NCI-H510A treated with DMSO at 0.1 percent for 48 hours (cell line): ENCODE data around the gene ATP5PO.
"Not testable (repeated sequence)": the region's sequence is repeated elsewhere in the genome, so short reads cannot be mapped to it uniquely, and the experiment has no call there.

Experiments
- DNase-seq: peaks from one replicate; lab custom pipeline; 2025; lab: John Stamatoyannopoulos, UW

ATP5PO gene

DNA sequence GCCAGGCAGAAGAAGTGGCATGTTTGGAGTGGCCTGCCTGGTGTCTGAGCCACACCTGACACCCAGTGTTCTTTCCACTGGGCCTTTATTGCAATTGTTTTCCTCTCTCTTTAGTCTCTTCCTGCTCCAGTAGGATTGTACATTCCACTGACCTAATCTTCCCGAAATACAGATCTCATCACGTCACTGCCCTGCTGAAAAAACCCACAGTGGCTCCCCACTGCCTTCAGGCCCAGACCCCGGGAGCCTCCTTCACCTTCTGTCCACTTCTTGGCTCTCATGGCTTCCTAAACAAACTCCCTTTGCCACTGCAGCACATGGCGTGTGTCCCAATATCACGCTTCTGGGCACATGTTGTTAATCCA is 25.3 kb upstream of the ATP5PO start:
- DNase-seq: no peak

DNA sequence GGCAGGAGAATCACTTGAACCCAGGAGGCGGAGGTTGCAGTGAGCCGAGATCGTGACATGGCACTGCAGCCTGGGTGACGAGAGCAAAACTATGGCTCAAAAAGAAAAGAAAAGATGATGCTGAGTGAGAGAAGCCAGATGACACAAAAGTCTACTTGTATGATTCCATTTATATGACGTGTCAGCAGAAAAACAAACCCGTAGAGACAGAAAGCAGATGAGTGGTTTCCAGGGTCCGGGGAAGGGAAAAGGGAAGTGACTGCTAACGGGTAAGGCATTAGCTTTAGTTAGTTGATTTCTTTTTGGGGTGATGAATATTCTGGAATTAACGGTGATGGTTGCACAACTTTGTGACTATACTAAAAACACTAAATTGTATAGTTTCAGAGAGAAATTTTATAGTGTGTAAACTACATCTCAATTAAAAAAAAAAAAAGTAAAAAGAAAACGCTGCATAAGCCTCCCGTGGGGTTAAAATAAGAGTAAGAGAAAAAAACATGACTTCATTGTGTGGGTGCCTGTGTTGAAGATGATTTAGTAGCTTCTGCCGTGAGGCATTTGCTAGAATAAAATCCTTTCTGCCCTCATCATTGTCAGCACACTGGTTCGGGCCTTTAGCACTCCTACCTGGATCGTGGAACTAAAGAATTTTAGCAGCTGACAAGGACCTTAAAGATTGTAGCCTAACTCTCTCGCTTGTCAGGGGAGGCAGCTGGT is 24.7 kb upstream of the ATP5PO start:
- no peak for DNase-seq

DNA sequence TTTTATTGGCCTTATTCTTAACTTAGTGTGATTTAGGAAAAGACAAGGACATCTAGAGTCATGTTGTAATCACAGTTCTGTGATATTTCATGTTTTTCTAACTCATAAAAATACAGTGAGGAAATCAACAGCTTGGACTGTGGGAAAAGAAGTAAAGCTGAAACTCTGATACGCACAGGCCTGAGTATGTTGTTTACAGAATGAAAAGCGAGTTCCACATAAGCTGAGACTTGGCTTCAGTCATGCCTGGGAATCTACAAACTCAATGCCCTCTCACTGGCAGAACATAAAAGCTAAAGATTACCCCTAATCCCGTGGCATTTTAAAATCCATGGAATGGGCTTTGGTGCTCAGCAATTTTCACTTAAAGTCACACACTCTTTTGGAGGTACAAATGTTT is 23.6 kb upstream of the ATP5PO start:
- no peak for DNase-seq

DNA sequence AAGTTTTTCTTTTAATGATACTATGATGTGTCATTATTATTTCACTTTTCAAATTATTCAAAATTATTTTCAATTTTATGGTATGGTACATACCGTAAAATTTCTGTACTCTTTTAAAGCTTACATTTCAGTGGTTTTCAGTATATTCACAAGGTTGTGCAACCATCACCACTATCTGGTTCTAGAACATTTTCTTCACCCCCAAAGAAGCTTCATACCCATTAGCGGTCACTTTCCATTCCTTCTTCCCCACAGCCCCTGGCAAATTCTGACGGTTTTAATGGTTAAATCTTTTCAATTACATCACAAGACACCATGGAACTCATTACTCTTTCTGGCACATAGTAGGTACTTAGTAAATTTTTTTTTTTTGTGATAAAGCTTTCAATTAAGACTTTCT is 22.8 kb upstream of the ATP5PO start:
- DNase-seq: no peak

DNA sequence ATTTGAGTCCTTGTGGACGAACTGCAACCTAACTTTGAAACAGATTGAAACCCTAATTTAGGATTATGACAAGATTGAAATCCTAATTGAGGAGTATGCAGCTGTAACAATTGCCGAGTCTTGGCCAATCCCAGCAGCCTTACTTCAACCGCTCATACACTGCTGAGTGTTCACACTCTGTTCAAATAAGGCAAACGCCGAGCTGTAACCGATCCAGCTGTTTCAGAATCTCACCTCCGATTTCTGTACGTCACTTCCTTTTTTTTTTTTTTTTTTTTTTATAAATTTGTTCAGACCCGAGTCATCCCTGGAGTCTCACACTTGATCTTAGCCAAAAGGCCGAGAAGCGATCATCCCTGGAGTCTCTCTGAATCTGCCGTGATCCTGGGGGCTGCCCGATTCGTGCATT is 22.3 kb upstream of the ATP5PO start:
- no peak for DNase-seq

DNA sequence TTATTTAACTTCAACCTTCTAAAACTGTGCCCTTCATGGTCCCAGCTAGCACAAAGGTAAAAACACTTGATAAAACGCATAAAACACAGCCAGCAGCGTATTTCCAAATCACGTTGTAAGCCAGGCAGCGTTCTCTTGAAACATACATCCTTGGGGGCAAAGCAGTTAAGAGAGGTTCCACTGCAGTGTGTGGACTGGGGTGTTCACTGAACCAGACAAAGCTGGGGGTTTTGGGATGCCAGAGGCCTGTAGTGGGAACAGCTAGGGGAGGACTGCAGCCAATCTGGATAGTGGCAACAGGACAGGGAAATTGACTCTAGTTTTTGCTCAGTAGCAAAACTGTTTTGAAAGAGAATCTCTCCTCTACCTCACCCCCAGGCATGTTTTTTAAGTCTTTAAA is 21.5 kb upstream of the ATP5PO start:
- DNase-seq: no peak

DNA sequence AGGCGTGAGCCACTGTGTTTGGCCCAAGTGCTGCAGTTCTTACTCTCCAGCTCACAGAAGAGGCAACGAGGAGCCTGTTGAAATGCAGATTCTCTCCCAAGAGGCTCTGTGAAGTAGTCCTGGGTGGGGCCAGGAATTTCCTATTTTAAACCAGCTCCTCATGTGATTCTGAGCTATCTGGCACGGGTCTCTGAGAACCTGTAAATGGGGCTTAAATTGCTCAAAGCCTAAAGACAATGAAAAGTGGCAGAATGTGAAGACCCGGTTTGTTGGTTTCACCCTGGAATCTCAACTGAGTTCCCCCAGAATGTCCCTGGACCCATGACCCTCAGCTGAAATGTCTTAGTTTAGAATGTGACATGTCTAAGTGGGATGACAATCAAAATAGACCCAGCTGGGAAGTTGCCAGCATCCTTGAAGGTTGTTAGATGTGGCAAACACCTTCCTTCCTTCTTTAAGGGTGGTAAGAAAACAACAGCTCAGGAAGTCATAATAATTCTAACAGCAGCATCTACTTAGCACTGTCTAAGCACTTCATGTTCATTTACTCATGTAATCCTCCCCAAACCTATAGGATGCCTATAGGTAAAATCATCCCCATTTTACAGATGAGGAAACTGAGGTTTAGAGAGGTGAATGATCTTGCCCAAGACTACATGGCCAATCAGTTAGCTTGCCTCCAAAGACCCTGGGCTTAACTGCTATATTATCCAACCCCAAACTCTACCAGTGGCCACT is 20.9 kb upstream of the ATP5PO start:
- DNase-seq: no peak

DNA sequence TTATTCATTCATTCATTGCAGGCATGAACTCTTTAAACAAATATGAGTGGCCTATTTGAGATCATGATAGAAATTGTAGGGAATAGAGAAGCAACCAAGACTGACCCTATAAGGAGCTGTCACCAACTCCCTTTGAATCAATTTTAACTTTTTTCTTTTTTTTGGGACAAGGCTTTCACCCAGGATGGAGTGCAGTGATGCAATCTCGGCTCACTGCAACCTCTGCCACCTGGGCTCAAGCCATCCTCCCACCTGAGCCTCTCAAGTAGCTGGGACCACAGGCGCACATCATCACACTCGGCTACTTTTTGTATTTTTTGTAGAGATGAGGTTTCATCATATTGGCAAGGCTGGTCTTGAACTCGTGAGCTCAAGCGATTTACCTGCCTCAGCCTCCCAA is 17.1 kb upstream of the ATP5PO start:
- DNase-seq: no peak

DNA sequence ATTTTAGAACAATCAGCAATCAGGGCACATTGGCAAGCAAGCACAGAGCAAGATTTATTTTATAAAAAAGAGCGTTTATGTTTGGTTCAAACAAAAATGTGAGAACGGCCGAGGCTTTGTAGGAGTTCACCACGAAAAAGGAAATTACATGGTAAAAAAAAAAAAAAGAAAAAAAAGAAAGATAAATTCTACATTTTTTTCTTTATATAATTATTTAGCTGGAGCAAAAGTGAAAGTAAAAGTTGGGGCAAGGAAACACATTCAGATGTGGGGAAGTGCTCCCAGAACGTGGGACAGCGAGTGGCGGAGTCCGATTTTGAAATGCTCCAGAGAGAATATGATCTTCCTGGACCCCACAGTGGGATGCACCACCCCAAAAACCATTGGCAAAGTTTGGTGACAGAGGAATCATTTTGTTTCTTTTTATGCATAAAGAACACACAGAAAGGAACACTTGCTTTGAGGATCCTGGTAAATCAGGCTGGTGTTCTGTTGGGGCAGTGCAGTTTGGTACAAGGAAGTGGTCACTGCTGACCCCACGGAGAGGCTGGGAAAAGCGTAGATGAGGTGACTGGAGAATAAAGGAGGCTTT is 16.3 kb upstream of the ATP5PO start:
- DNase-seq: no peak

DNA sequence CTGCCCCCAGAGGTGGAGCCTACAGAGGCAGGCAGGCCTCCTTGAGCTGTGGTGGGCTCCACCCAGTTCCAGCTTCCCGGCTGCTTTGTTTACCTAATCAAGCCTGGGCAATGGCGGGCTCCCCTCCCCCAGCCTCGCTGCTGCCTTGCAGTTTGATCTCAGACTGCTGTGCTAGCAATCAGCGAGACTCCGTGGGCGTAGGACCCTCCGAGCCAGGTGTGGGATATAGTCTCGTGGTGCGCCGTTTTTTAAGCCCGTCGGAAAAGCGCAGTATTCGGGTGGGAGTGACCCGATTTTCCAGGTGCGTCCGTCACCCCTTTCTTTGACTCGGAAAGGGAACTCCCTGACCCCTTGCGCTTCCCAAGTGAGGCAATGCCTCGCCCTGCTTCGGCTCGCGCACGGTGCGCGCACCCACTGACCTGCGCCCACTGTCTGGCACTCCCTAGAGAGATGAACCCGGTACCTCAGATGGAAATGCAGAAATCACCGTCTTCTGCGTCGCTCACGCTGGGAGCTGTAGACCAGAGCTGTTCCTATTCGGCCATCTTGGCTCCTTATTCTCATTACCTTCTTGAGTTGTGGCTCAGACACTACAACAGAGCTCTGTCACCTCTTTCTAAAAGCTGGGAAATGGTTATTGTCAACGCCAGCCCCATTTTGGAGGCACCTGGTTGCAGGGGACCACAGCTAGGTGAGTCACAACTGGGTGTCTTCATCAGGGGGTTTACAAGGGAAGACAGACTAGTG is 15.6 kb upstream of the ATP5PO start:
- DNase-seq: peak; percentile 48

DNA sequence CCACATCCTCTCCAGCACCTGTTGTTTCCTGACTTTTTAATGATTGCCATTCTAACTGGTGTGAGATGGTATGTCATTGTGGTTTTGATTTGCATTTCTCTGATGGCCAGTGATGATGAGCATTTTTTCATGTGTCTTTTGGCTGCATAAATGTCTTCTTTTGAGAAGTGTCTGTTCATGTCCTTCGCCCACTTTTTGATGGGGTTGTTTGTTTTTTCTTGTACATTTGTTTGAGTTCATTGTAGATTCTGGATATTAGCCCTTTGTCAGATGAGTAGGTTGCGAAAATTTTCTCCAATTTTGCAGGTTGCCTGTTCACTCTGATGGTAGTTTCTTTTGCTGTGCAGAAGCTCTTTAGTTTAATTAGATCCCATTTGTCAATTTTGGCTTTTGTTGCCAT is 10.6 kb upstream of the ATP5PO start:
- DNase-seq: not testable (repeated sequence)

DNA sequence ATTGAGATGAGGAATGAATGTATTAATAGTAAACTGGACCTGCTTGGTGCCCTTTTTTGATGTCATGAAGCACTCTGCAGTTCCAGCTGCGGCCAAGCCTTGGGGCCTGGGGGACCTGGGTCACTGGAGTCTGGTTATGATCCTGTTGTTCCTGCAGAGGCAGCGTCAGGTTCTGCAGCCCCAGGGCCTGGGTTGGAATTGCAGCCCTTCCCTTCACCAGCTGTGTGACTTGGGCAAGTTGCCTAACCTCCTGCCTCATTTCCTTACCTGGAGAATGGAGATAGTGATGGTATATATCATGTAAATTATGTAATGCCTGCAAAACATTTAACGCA is 9.1 kb upstream of the ATP5PO start:
- no peak for DNase-seq

DNA sequence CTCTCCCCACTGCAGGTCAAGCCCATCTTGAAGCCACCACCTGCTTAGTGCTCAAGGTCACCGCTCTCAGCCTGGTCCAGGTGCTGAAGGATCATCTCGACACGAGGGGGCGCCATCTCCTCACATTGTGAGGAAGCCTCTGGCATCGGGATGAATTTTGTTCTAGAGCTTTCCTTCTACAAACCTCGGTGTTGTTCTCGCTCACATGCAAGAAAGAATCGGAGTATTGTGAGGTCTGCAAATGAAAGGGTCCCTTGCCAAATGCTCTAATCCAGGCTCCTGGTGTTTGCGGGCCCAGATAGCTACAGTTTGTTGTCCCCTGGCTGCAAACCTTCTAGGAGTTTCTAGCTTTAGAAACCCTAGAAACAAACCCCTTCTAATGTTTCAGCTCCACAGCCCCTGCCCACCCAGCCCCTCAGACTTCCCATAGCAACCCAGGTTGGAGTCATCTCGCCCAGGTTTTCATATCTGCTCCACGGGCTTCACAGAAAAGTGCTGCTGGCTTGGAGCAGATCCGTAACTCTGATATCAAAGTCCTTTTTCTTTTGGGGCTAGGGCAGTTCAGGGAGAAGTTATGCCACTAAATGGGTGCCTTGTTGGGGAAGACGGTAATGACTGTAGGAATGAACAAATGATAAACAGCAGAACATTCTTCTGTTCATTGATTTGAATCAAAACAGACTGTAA is 8.6 kb upstream of the ATP5PO start:
- peak; percentile 91 for DNase-seq

DNA sequence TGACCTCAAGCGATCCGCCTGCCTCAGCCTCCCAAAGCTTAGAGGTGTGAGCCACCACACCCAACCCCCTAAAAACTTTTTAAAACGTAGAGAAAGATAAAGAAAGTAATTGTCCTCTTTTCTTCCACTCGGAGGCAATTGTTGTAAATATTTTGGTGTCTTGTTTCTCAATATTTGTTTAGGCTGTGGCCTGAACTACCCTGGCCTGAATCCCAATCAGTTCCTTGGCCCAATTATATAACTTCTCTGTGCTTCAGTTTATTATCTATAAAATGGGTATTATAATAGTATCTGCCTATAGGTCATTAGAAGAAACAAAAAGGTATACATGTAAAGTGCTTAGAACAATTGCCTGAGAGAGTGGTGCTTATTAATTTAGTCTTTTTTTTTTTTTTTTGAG is 1.8 kb upstream of the ATP5PO start:
- DNase-seq: no peak

DNA sequence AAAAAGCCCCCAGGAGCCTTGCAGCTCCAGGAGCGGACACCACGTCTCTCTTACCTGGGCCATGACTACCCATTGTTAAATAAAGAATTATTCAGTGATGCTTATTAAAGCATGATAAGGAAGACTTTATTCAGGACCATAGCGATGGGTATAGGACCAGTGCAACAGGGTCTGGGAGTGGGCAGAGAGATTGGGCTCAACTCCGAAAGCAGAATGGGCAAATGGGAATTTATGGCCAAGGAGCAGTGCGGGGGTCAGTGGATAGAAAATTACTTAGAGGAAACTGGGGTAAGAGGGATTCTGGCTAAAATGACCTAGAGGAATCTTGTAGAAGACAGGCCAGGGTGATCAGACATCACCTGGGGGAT is 580 bp upstream of the ATP5PO start:
- DNase-seq: peak; percentile 46

DNA sequence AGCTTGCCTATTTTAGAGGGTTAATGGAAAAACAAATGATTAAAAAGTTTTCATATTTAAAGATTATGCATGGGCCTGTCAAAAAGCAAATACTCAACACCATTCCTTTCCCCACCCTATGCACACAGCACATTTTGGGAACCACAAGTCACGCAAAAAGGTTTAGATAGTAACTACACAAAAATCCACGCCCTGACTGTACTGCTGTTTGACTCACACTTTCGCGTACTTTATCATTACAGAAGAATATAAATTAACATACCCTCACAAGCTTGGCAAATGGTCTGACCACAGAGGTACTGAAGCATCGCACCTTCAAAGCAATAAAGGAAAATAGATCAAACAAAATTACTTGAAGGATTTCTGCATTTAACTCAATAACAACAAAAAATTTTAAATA is 1.4 kb downstream of the ATP5PO start:
- DNase-seq: no peak

DNA sequence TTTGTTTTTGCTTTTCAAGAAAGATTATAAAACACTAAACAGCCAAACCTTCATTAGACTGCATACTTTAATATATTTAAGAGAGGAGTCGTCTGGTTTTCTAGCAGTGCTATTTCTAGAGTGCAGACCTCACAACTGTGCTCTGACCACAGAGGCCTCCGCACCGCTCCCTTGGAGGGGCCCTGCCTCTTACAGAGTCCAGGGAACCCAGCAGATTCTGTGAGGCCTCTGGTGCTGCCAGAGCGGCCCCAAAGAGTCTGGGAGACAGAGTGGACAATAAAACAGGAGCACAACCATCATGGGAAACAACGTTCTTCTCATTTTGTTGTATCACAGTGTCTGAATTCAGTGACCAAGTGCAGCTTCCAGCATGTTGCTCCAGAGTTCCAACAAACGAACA is 5.8 kb downstream of the ATP5PO start:
- DNase-seq: no peak

DNA sequence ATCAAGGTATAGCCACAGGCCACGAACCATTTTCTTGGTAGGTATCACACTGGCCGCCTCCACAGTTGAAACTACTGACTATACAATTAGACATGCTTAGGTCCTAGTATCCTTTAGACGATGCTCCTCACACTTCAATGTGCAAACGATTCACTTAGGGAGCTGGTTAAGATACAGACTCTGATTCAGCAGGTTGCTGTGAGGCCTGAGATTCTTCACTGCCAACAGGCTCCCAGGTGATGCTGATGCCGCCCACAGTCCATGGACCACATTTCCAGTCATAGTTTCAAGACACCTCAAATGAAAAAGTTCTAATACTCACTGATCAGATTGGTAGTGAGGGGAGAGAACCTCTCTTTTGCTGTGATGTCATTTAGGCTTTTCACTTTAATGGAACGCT is 6.8 kb downstream of the ATP5PO start:
- no peak for DNase-seq

DNA sequence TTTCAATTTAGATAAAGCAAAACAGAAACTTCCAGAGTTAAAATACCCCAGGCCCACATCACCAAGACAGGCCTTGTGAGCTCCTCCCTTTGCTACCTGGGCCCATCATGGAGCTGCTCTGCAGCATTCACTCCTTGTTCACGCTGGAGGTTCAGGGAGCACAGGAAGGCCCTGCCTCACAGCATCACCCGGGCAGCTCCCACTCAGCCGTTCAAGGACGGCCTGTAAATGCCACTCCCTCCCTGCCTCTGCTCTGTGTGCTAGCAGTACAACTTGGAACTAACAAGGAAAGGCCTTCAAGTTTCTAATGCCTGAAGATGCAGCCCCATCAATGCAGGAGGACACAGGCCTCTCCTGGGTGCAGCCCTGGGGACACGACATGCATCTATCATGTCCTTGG is 11.6 kb downstream of the ATP5PO start:
- DNase-seq: no peak

DNA sequence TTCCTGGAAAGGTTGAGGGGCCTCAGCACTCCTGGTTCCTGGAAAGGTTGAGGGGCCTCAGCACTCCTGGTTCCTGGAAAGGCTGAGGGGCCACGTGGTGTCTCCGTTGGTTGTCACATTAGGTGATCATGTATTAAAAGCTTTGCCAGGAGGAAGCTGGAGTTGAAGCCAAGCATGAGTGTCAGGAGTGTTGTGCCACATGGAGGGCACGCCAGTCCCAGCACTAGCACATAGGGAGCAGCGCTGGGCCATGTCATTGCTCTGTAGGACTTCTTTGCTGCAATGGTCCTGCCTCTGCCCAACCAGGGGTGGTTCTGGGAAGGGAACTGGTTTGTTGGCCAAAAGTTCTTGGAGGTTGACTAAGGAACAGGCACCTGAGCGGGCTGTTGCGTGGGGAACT is 13.3 kb downstream of the ATP5PO start:
- DNase-seq: no peak

DNA sequence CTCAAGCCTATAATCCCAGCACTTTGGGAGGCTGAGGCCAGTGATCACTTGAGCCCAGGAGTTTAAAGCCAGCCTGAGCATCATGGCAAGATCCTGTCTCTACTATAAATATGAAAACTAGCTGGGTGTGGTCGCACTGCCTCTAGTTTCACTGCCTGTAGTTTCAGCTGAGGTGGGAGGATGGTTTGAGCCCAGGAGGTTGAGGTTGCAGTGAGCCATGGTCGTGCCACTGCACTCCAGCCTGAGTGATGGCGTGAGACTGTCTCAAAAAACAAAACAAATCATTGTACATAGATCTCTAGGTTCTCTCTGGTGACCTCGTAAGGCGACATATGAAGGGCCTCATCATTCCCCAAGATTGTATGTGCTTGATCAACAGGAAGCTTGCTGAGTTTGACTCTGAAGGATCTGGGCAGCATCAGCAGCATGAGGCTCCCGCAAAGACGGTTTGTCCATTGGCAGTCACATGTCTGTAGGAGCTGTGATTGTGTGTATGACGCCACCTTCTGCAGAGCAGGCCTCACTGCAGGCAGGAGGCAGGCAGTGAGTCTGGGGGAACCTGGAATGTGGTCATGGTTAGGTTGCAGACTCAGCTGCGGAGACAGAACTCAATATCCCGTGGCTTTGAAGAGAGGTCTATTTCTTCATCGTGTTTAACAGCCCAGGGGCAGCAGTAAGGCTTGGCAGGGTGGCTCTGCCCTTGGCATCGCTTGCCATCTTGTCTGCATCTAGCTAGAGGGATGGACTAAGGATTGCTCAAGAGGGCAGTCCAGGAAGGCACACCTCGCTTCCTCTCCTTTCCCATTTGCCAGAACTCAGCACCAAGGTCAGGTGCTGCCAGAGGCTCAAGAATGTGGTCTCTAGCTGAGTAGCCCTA is 14.0 kb downstream of the ATP5PO start:
- DNase-seq: peak; percentile 19
